Measurements from ENCODE around the gene FBXL16.
A peak's percentile ranks its signal among the peaks of the same experiment; 100 is the strongest.

FBXL16 gene

GRCh38 chr16:734981-735881 is 29.6 kb upstream of the FBXL16 start:
- no peak for DNase-seq (ENCODE audit: low spot score)

GRCh38 chr16:734208-734980 is 28.8 kb upstream of the FBXL16 start:
- no peak for DNase-seq (ENCODE audit: low spot score)

GRCh38 chr16:733382-734207 is 28.0 kb upstream of the FBXL16 start:
- no peak for DNase-seq (ENCODE audit: low spot score)

GRCh38 chr16:732936-733335 is 27.3 kb upstream of the FBXL16 start:
- DNase-seq (ENCODE audit: low spot score), result no peak

GRCh38 chr16:732332-732731 is 26.7 kb upstream of the FBXL16 start:
- DNase-seq (ENCODE audit: low spot score), result no peak

- DNase-seq (ENCODE audit: low spot score), result no peak
Measured at GRCh38 chr16:730666-731509, 25.3 kb upstream of the FBXL16 start.

GRCh38 chr16:729768-730665 is 24.4 kb upstream of the FBXL16 start:
- DNase-seq (ENCODE audit: low spot score), result no peak

GRCh38 chr16:728890-729744 is 23.5 kb upstream of the FBXL16 start:
- DNase-seq (ENCODE audit: low spot score), result no peak

GRCh38 chr16:728131-728889 is 22.7 kb upstream of the FBXL16 start:
- peak; percentile 63 for DNase-seq (ENCODE audit: low spot score)

GRCh38 chr16:727291-727977 is 21.8 kb upstream of the FBXL16 start:
- DNase-seq (ENCODE audit: low spot score), result no peak

- peak; percentile 54 for DNase-seq (ENCODE audit: low spot score)
Measured at GRCh38 chr16:726438-727290, 21.1 kb upstream of the FBXL16 start, which contains the start of the genes CCDC78 and HAGHL. Gene CCDC78 (minus strand): TSS chr16:726443. CDS start chr16:726367, 76 bp downstream. Gene HAGHL (plus strand): TSS chr16:727106. CDS start chr16:727510, 404 bp downstream.

GRCh38 chr16:726188-726437 is 20.5 kb upstream of the FBXL16 start:
- DNase-seq (ENCODE audit: low spot score), result no peak

- DNase-seq (ENCODE audit: low spot score), result no peak
Measured at GRCh38 chr16:725463-726187, 20.0 kb upstream of the FBXL16 start.

GRCh38 chr16:725041-725376 is 19.4 kb upstream of the FBXL16 start:
- no peak for DNase-seq (ENCODE audit: low spot score)

- no peak for DNase-seq (ENCODE audit: low spot score)
Measured at GRCh38 chr16:724188-725040, 18.8 kb upstream of the FBXL16 start.

GRCh38 chr16:723695-724094 is 18.1 kb upstream of the FBXL16 start:
- no peak for DNase-seq (ENCODE audit: low spot score)

All from Ammon's horn (tissue), 1 donor.